ENCODE data around the gene FAM209B. TPM values are rescaled to one million over a fixed set of nuclear protein-coding genes. Genes with fewer than 3 reads are reported as not detected.
"Not testable (repeated sequence)": the region's sequence is repeated elsewhere in the genome, so short reads cannot be mapped to it uniquely, and the experiment has no call there.

Gene FAM209B
- total RNA-seq, 1 experiment from 2014 or later = not detected

GRCh38 chr20:56520746-56521354 lies 12.2 kb upstream of the FAM209B start:
- DNase-seq (ENCODE audit: low read depth, low spot score); in situ Hi-C loops (cut with HindIII; ENCODE audit: low pct_unique_long_range_greater_than_20kb, low sequenced_read_pairs): not testable (repeated sequence)

GRCh38 chr20:56522311-56522710 lies 10.7 kb upstream of the FAM209B start:
- in situ Hi-C loops (cut with HindIII; ENCODE audit: low pct_unique_long_range_greater_than_20kb, low sequenced_read_pairs) = no loop called here
- DNase-seq (ENCODE audit: low read depth, low spot score) = no peak

DNA sequence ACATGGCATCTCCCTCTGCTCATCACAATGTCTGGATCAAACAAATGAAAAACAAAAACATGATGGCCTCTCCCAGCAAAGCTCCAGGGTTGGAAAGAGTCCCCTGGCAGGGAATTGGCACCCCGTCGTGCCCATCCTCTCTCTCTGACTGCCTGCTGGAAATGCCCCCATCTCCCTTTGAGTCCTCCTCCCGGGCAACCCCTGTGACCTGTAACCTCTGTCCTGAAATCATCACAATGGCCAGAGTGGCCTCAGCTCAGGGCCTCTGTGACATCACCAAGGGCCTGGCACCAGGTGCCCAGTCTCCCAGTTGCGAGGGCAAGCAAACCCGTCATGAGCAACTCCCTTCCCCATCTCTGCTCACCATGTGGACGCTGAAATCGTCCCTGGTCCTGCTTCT lies 8.6 kb upstream of the FAM209B start, which contains the start of gene FAM209A:
FAM209A (plus strand) TSS at position 301 of the 400 bp plus-strand sequence; CDS start at position 366, 65 bp downstream.
- DNase-seq (ENCODE audit: low read depth, low spot score); in situ Hi-C loops (cut with HindIII; ENCODE audit: low pct_unique_long_range_greater_than_20kb, low sequenced_read_pairs): not testable (repeated sequence)

DNA sequence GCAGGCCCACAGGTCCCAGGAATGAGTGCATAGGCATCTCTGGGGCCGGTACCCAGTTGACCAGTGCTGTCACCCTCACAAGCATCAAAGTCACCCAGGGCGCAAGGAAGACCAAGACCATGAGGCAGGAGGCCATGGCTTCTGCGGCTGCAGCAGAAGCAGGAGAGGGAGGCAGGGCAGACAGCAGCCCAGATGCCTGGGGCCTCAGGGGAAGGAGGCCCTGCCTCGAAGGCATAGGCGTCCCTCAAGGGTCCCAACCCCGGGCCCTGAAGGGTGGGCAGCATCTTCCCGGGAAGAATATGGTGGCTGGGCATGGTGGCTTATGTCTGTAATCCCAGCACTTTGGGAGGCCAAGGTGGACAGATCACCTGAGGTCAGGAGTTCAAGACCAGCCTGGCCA lies 5.5 kb upstream of the FAM209B start:
- DNase-seq (ENCODE audit: low read depth, low spot score) = no peak
- in situ Hi-C loops (cut with HindIII; ENCODE audit: low pct_unique_long_range_greater_than_20kb, low sequenced_read_pairs) = no loop called here

GRCh38 chr20:56537997-56538396 lies 5.0 kb downstream of the FAM209B start:
- in situ Hi-C loops (cut with HindIII; ENCODE audit: low pct_unique_long_range_greater_than_20kb, low sequenced_read_pairs) = no loop called here
- DNase-seq (ENCODE audit: low read depth, low spot score) = no peak

GRCh38 chr20:56540415-56540814 lies 7.4 kb downstream of the FAM209B start:
- in situ Hi-C loops (cut with HindIII; ENCODE audit: low pct_unique_long_range_greater_than_20kb, low sequenced_read_pairs) = no loop called here
- no peak for DNase-seq (ENCODE audit: low read depth, low spot score)

GRCh38 chr20:56542489-56543030 lies 9.5 kb downstream of the FAM209B start:
- in situ Hi-C loops (cut with HindIII; ENCODE audit: low pct_unique_long_range_greater_than_20kb, low sequenced_read_pairs) = no loop called here

DNA sequence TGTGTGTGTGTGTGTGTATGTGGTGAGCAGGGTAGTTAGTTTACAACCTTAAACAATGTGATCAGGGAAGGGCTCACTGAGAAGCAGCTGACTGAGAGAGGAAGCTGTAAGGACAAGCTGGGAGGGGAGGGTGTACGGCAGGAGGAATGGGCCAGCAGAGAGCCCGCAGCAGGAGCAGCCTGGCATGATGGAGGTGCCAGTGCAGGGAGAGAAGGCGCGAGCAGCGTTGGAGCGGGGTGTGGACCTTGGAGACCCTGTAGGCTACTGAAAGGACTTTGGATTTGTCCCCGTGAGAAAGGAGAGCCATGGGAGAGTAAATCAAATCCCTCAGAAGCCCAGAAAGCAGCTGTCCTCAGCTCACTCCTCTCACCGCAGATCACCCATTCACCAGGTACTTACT lies 18.5 kb downstream of the FAM209B start:
- no peak for DNase-seq (ENCODE audit: low read depth, low spot score)
- in situ Hi-C loops (cut with HindIII; ENCODE audit: low pct_unique_long_range_greater_than_20kb, low sequenced_read_pairs) = no loop called here

More at GRCh38 chr20:56542489-56543030, 9.5 kb downstream of the FAM209B start:
- no peak for DNase-seq (ENCODE audit: low read depth, low spot score)

GRCh38 chr20:56552911-56553629 lies 20.0 kb downstream of the FAM209B start:
- no peak for DNase-seq (ENCODE audit: low read depth, low spot score)
- in situ Hi-C loops (cut with HindIII; ENCODE audit: low pct_unique_long_range_greater_than_20kb, low sequenced_read_pairs) = no loop called here

- in situ Hi-C loops (cut with HindIII; ENCODE audit: low pct_unique_long_range_greater_than_20kb, low sequenced_read_pairs) = no loop called here
- DNase-seq (ENCODE audit: low read depth, low spot score) = peak; percentile 86
These were observed 21.8 kb downstream of the FAM209B start for GRCh38 chr20:56554869-56555268.

GRCh38 chr20:56558968-56559367 lies 25.9 kb downstream of the FAM209B start:
- no peak for DNase-seq (ENCODE audit: low read depth, low spot score)
- in situ Hi-C loops (cut with HindIII; ENCODE audit: low pct_unique_long_range_greater_than_20kb, low sequenced_read_pairs) = no loop called here

GRCh38 chr20:56564526-56564925 lies 31.5 kb downstream of the FAM209B start:
- in situ Hi-C loops (cut with HindIII; ENCODE audit: low pct_unique_long_range_greater_than_20kb, low sequenced_read_pairs); DNase-seq (ENCODE audit: low read depth, low spot score): not testable (repeated sequence)

GRCh38 chr20:56565511-56565910 lies 32.5 kb downstream of the FAM209B start:
- in situ Hi-C loops (cut with HindIII; ENCODE audit: low pct_unique_long_range_greater_than_20kb, low sequenced_read_pairs) = no loop called here
- DNase-seq (ENCODE audit: low read depth, low spot score) = no peak

GRCh38 chr20:56566621-56567020 lies 33.6 kb downstream of the FAM209B start:
- in situ Hi-C loops (cut with HindIII; ENCODE audit: low pct_unique_long_range_greater_than_20kb, low sequenced_read_pairs) = no loop called here
- peak; percentile 35 for DNase-seq (ENCODE audit: low read depth, low spot score)

- DNase-seq (ENCODE audit: low read depth, low spot score) = no peak
- in situ Hi-C loops (cut with HindIII; ENCODE audit: low pct_unique_long_range_greater_than_20kb, low sequenced_read_pairs) = no loop called here
These were observed 37.8 kb downstream of the FAM209B start for GRCh38 chr20:56570832-56571231.

DNA sequence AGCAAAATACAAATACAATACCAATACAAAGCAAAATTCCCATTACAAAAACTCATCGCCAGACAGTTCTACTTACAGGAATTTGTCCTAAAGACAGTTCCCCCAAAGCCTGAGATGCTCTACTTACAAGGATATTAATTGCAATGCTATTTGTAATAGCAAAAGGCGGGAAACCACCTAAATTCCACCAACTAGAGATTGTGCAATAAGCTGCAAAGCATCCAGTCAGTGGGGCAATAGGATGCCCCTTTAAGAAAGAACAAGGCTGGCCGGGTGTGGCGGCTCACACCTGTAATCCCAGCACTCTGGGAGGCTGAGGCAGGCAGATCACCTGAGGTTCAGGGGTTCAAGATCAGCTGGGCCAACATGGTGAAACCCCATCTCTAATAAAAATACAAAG lies 39.1 kb downstream of the FAM209B start:
- no peak for DNase-seq (ENCODE audit: low read depth, low spot score)
- in situ Hi-C loops (cut with HindIII; ENCODE audit: low pct_unique_long_range_greater_than_20kb, low sequenced_read_pairs) = no loop called here

DNA sequence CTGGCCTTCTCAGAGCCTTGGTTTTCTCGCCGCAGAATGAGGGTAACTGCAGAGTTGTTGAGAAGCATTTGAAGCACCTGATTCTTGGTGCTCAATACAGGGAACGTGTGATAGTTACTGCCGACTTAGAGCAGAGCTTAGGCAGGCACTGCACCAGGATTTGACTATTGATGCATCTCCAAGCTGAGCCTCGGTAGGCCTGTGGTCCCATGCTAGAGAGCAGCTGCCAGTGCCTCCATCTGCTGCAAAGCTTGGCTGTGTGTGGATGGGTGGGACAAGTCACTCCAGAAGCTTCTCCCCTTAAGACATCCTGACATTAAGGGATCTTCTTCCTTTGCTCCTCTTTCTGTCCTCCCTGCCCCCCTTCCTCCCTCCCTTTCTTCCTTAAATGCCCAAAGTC lies 40.9 kb downstream of the FAM209B start:
- in situ Hi-C loops (cut with HindIII; ENCODE audit: low pct_unique_long_range_greater_than_20kb, low sequenced_read_pairs) = no loop called here
- DNase-seq (ENCODE audit: low read depth, low spot score) = no peak

GRCh38 chr20:56574531-56575142 lies 41.6 kb downstream of the FAM209B start:
- no peak for DNase-seq (ENCODE audit: low read depth, low spot score)
- in situ Hi-C loops (cut with HindIII; ENCODE audit: low pct_unique_long_range_greater_than_20kb, low sequenced_read_pairs) = no loop called here

Data from SK-MEL-5 (cell line).